Measurements from ENCODE around the gene ZNF593OS. TPM values are rescaled to one million over a fixed set of nuclear protein-coding genes. Genes with fewer than 3 reads are reported as not detected.

Gene ZNF593OS
- total RNA-seq, 2 donors from 2014 or later = not detected

GRCh38 chr1:26213335-26213905 lies 41.8 kb upstream of the ZNF593OS start:
- DNase-seq (ENCODE audit: low spot score) (no peak), ATAC-seq (ENCODE audit: insufficient number of reproducible peaks, low FRiP score, low read depth) (no peak)
- Histone ChIP-seq H3K9me3 (no peaks in the 10 kb centered on the region), H3K4me1 (ENCODE audit: control insufficient read depth in 1 of 2, low read depth in 2 of 2) (no peaks in the 10 kb centered on the region), H3K4me3 (no peak overlapping the region), H3K27me3 (replicated peaks; ENCODE audit: insufficient read depth) (no peaks in the 10 kb centered on the region), H3K27ac (no peak overlapping the region), H3K36me3 (no peaks in the 10 kb centered on the region)
- no peak for TF ChIP-seq CTCF (IDR thresholded peaks at IDR 0.05)

GRCh38 chr1:26212726-26213125 lies 41.1 kb upstream of the ZNF593OS start:
- Histone ChIP-seq H3K4me3 (no peak overlapping the region), H3K27ac (no peak overlapping the region), H3K27me3 (replicated peaks; ENCODE audit: insufficient read depth) (no peaks in the 10 kb centered on the region), H3K4me1 (ENCODE audit: control insufficient read depth in 1 of 2, low read depth in 2 of 2) (no peaks in the 10 kb centered on the region), H3K9me3 (no peaks in the 10 kb centered on the region), H3K36me3 (no peaks in the 10 kb centered on the region)
- ATAC-seq (ENCODE audit: insufficient number of reproducible peaks, low FRiP score, low read depth) = no peak
- TF ChIP-seq CTCF (IDR thresholded peaks at IDR 0.05) = no peak
- no peak for DNase-seq (ENCODE audit: low spot score)

GRCh38 chr1:26210147-26210870 lies 38.7 kb upstream of the ZNF593OS start:
- no peaks in the 10 kb centered on the region for H3K27me3 ChIP-seq (replicated peaks; ENCODE audit: insufficient read depth)
- H3K36me3 ChIP-seq = no peaks in the 10 kb centered on the region
- no peak for TF ChIP-seq CTCF (IDR thresholded peaks at IDR 0.05)
- ATAC-seq (ENCODE audit: insufficient number of reproducible peaks, low FRiP score, low read depth) (no peak), DNase-seq (ENCODE audit: low spot score) (no peak)
- H3K4me3 ChIP-seq = no peak overlapping the region
- no peaks in the 10 kb centered on the region for H3K9me3 ChIP-seq
- H3K4me1 ChIP-seq (ENCODE audit: control insufficient read depth in 1 of 2, low read depth in 2 of 2) = no peaks in the 10 kb centered on the region
- H3K27ac ChIP-seq = no peak overlapping the region

- TF ChIP-seq CTCF (IDR thresholded peaks at IDR 0.05) = no peak
- H3K27me3 ChIP-seq (replicated peaks; ENCODE audit: insufficient read depth) = no peaks in the 10 kb centered on the region
- no peaks in the 10 kb centered on the region for H3K9me3 ChIP-seq
- no peaks in the 10 kb centered on the region for H3K36me3 ChIP-seq
- ATAC-seq (ENCODE audit: insufficient number of reproducible peaks, low FRiP score, low read depth) = no peak
- H3K4me3 ChIP-seq = no peak overlapping the region
- DNase-seq (ENCODE audit: low spot score) = no peak
- no peaks in the 10 kb centered on the region for H3K4me1 ChIP-seq (ENCODE audit: control insufficient read depth in 1 of 2, low read depth in 2 of 2)
- no peak overlapping the region for H3K27ac ChIP-seq
Measured at GRCh38 chr1:26203642-26204318, 32.1 kb upstream of the ZNF593OS start.

- H3K4me1 ChIP-seq (ENCODE audit: control insufficient read depth in 1 of 2, low read depth in 2 of 2) = no peaks in the 10 kb centered on the region
- ATAC-seq (ENCODE audit: insufficient number of reproducible peaks, low FRiP score, low read depth) (no peak), DNase-seq (ENCODE audit: low spot score) (no peak)
- no peaks in the 10 kb centered on the region for H3K36me3 ChIP-seq
- no peaks in the 10 kb centered on the region for H3K27me3 ChIP-seq (replicated peaks; ENCODE audit: insufficient read depth)
- no peaks in the 10 kb centered on the region for H3K9me3 ChIP-seq
- H3K4me3 ChIP-seq = no peak overlapping the region
- TF ChIP-seq CTCF (IDR thresholded peaks at IDR 0.05) = no peak
- no peak overlapping the region for H3K27ac ChIP-seq
Measured at GRCh38 chr1:26200413-26200812, 28.8 kb upstream of the ZNF593OS start.
